Lower leg skin (tissue), 3 donors: Measurements from ENCODE around the gene HOXC4.

Experiments used
- CTCF ChIP-seq, 3 donors: fragments of 450-650 bp; IDR thresholded peaks; one replicate each; pipeline ENCODE4 v1.5.1; 2016; ENCODE audit warnings: antibody characterized with exemption in 3 of 3, mild to moderate bottlenecking in 3 of 3, moderate library complexity in 2 of 3
- POLR2A ChIP-seq, 2 donors: fragments of 450-650 bp; IDR thresholded peaks; one replicate each; pipeline ENCODE4 v1.6.1; 2016 to 2017; ENCODE audit warnings: antibody characterized with exemption in 2 of 2, mild to moderate bottlenecking in 1 of 2, moderate library complexity in 1 of 2

GRCh38 chr12:54066408-54066807, 12.8 kb downstream of the HOXC4 start:
- TF ChIP-seq CTCF (IDR thresholded peaks at IDR 0.05): no peak
- no peak for TF ChIP-seq POLR2A (IDR thresholded peaks at IDR 0.05)
